NOMO-1 treated with dmso at 0.1 percent for 144 hours (cell line): Measurements from ENCODE around the gene EML3.
"Not testable (repeated sequence)": the region's sequence is repeated elsewhere in the genome, so short reads cannot be mapped to it uniquely, and the experiment has no call there.

ENCODE experiments used
- DNase-seq: peaks from one replicate; lab custom pipeline; 2025; ENCODE audit not compliant: unreplicated experiment; lab: John Stamatoyannopoulos, UW

EML3 gene

GRCh38 chr11:62600367-62601121 lies 12.0 kb downstream of the EML3 start:
- no peak for DNase-seq

GRCh38 chr11:62599901-62600300 lies 12.7 kb downstream of the EML3 start:
- DNase-seq: no peak

GRCh38 chr11:62599069-62599696 lies 13.4 kb downstream of the EML3 start:
- DNase-seq: peak; percentile 96

GRCh38 chr11:62595124-62595523 lies 17.5 kb downstream of the EML3 start:
- no peak for DNase-seq

- DNase-seq: peak; percentile 67
Measured at GRCh38 chr11:62593434-62594044, 19.0 kb downstream of the EML3 start.

- no peak for DNase-seq
Measured at GRCh38 chr11:62592989-62593421, 19.6 kb downstream of the EML3 start.

- no peak for DNase-seq
Measured at GRCh38 chr11:62592146-62592815, 20.3 kb downstream of the EML3 start.

- DNase-seq: peak; percentile 99
Measured at GRCh38 chr11:62591448-62592145, 21.0 kb downstream of the EML3 start, which contains the start of gene TUT1. TUT1 (minus strand) TSS chr11:62591523; CDS start chr11:62591485, 38 bp downstream.

- DNase-seq: no peak
Measured at GRCh38 chr11:62588966-62589637, 23.5 kb downstream of the EML3 start.

- not testable (repeated sequence) for DNase-seq
Measured at GRCh38 chr11:62585356-62585755, 27.2 kb downstream of the EML3 start.

GRCh38 chr11:62581735-62582134 lies 30.8 kb downstream of the EML3 start:
- not testable (repeated sequence) for DNase-seq

- DNase-seq: no peak
Measured at GRCh38 chr11:62580959-62581715, 31.4 kb downstream of the EML3 start.

GRCh38 chr11:62579252-62579651 lies 33.3 kb downstream of the EML3 start:
- DNase-seq: no peak

GRCh38 chr11:62578541-62578940 lies 34.0 kb downstream of the EML3 start:
- DNase-seq: no peak

GRCh38 chr11:62577046-62577714 lies 35.4 kb downstream of the EML3 start:
- no peak for DNase-seq

GRCh38 chr11:62575837-62576236 lies 36.7 kb downstream of the EML3 start:
- no peak for DNase-seq

- no peak for DNase-seq
Measured at GRCh38 chr11:62575156-62575555, 37.4 kb downstream of the EML3 start.

- DNase-seq: peak; percentile 38
Measured at GRCh38 chr11:62574363-62575071, 38.1 kb downstream of the EML3 start.
